Stimulated activated CD4-positive, alpha-beta T cell treated with anti-CD3 and anti-CD28 coated beads, Interleukin-4, amount 100 ng/mL, for 24 hours (primary cell): ENCODE data around the gene CHMP6.

Experiments used
- DNase-seq: peaks from one replicate; pipeline ENCODE4 v3.0.0-alpha.2; 2020

The CHMP6 gene

DNA sequence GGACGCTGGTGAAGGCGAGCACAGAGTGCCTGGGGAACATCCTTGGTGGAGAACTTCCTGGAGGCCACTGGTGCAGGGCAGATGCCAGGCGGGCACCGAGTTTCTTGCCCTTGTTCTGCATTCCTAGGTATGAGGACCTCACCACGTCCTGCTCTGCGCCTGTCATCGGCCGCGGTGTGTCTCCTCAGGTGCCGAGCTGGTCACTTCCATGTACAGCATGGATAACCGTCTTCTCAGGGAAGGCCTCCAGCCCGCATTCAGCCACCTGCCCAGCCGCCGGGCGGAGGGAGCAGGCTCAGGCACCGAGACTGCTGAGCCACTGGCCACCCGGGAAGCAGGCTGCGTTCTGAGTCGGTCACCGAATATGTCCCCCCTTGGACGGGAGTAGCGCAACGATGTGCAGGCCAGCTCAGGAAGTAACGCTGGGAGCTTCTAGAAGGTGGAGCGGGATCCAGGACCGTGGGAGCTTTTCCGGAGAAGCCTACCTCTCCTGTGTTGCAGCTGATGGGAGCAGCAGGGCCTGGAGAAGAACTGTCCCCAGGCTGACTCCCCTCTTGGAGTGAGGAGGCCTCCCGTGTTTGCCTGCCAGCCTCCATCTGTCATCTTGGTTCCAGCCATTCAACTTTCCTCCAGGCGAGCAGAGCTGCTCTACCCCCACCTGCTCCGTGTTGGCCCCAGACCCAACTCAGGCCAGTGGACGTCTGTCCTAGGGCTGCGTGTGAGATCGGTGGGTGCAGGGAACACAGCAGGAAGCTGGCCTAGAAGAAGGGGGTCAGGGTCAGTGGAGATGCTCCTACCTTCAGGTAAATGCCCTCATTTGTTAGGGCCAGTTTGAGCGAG is 41.2 kb downstream of the CHMP6 start:
- DNase-seq = no peak

DNA sequence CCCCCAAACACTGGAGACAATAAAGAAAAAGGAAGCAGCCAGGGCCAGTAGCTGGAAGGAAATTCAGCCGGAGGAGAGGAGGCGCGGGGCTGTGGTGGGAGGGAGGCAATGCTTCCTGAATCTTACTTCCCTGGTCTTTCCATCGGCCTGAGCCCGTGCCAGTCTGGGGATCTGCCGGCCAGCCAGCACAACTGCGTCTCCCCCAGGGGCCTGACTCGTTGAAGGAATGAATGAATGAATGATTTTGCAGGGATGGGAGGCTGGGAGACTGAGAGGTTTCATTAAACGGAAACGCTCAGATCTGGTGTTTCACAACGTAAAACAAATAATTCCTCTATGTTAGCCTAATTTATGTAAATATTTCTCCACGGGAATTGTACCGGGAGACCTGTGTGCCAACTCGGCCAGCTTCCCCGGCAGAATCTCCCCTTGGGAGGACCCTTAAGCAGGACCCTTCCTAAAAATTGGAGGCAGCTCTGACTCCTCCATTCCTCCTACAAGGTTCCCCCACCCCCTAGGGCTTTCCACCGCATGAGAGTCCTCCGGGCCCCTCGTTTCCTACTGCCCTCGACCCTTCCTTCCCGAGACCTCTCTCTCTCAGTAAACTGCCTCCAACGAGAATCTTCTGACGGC is 42.0 kb downstream of the CHMP6 start:
- no peak for DNase-seq

DNA sequence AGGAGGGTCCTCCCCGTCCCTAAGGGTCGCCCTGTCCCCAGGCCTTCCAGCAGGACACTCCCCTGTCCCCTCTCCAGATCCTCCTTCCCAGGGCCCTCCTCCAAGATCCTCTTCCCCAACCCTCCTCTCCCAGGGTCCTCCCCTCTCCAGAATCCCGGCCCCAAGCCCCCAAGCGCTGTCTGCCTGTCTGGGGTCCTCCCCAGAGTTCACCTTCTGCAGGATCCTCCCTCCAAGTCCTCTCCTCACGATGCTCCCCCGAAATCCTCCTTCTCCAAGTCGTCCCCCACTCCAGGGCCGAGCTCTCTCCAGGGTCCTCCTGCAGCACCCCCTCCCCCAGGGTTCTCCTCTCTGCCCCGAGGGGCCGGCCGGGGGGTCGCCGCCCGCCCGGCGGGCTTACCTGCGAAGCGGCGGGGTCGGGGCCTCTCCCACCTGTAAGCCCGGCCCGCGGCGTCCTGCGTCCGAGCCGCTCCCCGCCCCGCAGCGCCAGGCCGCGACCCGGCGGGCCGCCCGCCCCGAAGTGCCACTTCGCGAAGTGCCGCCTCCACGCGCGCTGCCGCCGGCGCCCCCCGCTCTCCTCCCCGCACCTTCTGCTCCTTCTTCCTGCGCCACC is 42.6 kb downstream of the CHMP6 start:
- no peak for DNase-seq

DNA sequence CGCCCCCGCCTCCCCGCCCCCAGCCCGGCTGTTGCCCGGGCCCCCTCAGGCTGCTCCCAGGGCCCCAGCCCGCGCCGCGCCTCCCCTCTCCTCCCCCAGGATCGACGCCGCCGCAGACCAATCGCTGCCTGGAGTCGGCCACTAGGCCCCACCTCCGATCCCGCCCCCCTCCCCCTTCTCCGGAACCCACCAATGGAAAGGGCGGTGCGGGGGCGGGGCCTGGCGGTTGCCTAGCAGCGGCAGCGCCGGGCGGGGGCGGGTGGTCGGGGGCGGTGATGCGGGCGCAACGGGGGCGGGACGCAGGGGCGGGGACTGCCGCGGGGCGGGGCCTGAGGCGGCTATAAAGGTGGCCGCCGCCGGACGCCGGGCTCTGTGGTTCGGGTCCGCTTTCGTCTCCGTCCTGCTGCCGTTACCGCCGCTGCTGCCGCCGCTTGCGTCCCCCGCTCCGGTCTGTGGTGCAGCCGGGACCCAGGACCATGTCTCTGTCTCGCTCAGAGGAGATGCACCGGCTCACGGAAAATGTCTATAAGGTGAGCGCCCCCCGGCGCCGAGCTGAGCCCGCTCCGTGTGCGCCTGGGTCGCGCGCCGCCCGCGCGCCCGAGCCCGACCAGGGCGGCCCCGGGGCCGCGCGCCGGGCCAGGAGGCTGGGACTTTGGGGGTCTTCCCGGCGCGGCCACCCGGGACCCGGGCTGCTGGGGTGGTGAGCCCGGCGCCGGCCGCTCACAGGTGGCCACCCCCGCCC is 43.3 kb downstream of the CHMP6 start, which contains the start of gene BAIAP2:
BAIAP2 (plus strand) TSS at position 373 of the 742 bp plus-strand sequence; CDS start at position 477, 104 bp downstream.
- DNase-seq = peak; percentile 97

DNA sequence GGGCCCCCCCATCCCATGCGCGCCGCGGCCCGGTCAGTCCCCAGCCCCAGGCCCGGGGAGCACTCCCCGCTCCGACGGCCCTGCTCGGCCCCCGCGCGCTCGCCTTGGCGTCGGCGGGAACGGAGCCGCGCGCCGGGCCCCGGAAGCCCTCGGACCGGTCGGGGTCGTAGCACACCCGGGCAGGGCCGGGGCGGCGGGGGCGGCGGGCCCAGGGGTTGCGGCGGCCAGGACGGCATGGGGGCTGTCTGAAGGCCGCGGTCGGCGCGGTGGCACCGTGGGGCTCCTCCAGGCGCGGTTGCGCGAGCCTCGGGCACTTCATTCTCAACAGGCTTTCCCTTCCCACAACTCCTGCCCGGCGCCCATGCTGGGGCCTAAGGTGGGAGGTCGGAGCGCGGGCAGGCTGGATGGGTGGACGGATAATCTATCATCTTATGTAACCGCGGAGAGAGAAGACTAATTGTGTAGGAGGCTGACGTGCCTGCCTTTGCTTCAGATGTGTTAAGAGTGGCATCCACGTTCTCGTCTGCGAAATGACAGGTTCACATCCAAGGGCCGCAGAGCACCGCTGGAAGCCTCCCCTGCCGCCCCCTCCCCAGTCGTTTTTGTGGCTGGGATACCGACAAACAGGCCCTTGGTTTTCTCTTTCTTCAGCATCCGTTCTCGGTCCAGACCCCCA is 44.0 kb downstream of the CHMP6 start:
- DNase-seq = no peak

DNA sequence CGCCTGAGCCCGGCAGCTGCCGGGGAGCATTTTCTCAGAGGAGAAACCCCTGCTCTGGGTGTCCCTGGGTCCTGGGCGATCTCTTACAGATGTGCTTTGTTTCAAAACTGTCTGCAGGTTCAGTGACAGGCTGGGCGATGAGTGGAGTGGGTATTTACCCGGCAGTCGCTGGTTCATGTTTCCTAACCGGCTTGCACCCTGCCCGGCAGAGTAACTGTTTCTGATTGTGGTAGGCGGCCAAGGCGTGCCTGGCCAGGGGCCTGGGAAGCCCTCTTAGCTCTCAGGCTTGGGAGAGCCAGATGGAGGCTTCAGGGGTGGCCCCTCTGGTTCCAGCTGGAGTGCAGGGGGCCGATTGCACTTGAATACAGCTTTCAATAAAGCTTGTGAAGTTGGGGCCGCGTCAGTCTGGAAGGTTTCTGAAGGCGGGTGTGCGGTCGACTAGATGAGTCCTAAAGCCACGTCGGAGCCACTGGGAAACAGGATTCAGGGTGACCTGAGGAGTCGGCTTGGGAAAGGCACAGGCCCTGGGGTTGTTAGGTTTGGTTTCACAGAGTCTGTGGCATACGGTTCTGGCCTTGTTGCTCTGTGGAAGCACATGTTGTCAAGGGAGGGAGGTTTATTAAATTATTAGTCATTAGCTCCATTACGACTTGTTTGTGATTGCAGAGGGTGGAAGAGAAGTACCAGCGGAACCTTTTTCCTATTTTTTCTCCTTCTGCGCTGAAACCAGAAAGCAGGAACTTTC is 44.7 kb downstream of the CHMP6 start:
- no peak for DNase-seq

DNA sequence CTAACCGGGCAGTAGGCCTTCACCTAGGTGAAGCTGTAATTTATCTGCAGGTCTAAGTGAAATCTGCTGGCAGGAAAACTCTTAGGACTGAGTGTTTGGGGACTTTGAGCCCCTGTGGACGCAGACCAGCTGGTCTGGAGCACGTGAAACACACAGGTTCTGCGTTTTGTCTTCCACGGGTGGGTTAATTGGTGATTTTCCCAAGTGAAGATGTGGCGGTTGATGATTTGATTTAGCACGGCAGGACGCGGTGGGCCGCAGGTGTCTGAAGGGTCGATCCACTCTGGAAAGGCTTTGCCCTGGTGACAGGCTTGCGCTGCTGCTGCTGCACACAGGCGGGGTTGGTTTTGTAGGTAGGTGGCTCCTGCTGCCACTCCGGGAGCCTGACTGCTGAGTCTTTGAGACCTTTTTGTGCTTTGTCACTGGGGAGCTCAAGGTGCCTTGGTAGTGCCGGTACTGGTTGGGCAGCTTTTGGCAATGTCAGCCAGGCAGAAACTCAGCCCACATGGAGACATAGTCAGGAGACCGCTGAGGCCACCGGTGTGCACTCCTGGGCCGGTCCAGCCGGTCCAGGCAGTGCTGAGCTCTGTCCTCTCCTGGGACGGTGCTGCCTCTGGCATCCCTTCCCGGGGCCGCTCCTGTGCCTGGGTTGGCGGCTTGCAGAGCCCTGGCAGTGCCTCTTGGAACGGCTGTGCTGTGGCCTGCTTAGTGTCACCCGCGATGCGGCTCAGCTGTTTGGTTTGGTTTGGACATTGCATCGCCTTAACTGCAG is 45.6 kb downstream of the CHMP6 start:
- DNase-seq = no peak

DNA sequence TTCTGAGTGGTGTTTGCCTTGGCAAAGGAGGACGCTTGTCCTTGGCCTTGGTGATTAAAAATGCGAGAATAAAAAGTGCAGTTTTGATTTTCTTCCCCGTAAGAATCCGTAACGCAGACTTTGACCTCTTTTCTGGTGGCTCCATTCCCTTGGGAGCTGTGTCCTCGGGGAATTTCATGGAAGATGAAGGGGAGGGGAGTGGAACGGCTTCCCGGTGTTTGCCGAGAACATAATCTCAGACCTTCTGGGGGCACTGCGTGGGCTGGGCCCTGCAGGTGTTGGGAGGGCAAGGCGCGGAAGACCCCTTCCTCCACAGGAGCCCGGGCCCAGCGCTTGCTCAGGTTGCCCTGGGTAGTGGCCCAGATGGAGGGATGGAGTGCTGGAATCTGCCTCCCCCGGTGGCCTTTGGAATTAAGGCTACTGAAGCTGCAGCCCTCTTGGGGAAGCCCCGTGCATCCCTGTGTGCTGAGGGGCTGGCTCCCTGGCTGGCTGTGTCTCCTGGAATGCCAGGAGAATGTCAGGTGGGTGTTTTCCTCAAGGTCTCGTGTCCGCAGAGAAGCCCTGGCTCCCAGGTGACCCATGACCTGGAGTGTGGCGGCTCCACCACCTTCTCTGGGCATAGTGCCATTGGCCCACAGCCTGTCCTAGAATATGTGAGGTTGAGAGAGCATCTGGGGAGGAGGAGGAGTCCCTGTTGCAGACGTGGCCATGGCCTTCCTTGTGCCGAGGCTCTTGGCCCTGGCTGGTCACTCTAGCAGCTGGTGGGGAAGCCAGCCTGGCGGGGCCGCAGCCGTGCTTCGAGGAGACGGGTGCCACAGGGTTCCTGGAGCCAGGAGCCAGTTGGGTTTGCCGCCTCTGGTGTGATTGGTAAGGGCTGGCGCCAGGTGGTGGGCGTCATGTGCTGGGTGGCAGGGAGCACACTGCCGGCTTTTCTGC is 46.4 kb downstream of the CHMP6 start:
- DNase-seq = no peak

DNA sequence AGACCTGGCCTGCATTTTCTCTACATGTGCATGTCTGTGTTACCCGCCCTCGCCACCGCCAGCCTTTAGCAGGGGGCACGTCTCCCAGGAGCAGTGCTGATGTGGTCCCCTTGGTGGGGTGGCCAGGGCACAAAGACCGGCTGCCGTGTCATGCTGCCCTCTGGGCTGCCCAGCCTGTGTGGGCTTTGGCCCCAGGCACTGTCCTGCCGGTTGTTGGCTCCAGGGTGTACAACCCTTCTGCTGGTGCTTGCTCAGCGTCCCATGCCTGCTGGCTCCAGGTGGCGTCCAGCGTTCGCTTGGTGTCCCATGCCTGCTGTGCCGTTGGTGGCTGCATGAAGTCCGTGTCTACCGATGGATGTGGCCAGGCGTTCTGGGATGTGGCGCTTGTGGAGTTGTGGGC is 47.5 kb downstream of the CHMP6 start:
- DNase-seq = no peak

DNA sequence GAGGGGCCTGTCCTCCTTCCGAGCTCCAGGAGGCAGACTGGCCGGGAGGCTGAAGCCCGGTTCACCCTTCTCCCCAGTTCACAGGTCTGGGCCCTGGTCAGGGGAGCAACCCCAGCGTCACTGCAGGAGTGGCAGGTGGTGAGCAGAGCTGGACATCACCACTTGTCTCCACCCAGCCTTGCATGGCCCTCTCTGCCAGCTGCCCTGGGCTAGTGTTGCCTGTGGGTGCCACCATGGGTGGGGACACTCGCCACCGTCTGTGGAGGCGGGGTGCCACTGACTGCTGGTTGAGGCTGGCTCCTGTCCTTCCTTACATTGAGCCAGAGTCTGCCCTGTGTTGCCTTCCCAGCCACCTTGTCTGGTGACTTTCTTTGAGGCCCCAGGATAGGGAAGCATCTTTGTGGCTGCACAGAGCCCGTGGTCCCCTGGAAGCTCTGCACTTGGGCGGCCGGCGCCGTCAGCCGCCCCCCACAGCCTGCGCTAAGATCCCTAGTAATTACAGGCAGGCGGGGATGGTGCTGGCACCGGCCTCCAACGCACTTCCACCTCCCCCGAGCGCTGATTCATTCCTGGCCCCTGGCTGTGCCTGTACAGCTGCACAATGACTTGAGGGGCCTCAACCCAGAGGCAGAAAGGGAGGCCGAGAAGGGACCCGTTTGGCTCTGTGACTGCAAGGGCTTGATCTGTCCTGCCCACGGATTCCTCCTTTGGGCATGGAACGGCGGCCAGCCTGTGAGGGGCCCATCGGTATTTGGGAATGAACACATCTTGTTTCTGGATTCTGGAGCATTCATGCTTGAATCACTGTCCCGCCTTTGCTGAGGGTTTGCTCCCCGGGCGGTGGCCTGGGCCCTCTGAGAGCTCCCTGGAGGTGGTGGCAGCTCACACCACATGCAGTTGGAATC is 48.5 kb downstream of the CHMP6 start:
- no peak for DNase-seq

DNA sequence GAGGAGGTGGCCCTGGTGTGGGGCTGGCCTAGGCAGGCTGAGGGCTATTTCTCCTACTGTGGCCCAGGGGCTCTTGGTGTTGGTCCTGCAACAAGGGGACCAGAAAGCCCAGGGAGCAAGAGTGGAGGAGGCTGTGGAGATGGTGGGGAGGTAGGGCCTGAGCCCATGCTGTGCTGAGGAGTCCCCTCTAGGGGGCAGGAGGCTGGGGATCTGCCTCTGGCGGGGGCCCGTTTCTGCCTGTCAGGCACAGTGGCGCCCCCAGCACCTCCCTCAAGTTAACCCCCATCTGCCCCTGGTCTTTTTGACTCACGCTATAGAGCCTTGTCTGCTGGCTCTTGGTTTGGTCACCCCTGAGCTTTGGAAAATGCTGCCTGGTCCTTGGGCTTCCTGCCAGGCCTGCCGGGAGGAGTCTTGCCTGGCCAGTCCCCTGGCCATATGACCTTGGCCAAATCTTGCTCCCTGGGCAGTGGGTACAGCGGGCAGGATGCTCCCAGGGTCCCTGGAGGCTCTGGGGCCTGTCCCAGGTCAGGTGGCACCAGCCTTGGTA is 49.2 kb downstream of the CHMP6 start:
- no peak for DNase-seq

DNA sequence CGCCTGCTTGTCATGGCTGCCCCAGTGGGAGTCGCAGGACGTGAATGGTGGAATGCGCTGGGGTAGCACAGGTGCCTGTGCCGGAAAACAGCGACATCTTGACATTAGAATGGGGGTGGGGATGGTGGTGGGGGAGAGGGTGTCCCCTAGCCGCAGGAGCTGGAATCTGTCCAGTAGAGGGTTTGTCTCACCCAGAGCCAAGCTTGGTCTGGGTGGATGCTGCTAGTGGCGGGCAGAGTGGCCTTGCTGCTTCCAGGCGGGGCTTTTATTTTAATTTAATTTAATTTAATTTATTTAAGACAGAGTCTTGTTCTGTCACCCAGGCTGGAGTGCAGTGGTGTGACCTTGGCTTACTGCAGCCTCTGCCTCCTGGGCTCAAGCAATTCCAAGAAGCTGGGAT is 51.0 kb downstream of the CHMP6 start:
- no peak for DNase-seq

DNA sequence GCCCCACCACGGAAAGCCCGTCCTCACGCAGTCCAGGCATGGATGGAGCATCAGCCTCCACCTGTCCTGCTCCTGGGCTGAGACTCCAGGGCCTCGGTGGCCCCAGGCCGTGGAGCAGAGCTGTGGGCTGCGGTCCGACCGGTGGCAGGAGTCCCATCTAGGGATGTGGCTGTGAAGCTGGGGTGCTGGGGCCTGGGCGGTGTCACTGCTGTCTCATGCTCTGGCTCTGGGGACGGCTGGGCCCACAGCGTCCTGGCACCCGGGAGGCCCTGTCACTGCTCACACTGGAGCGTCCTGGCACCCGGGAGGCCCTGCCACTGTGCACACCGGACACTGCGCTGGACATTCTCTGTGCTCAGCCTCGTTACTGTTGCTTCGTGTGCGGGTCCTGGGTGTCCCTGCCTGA is 51.7 kb downstream of the CHMP6 start:
- no peak for DNase-seq

DNA sequence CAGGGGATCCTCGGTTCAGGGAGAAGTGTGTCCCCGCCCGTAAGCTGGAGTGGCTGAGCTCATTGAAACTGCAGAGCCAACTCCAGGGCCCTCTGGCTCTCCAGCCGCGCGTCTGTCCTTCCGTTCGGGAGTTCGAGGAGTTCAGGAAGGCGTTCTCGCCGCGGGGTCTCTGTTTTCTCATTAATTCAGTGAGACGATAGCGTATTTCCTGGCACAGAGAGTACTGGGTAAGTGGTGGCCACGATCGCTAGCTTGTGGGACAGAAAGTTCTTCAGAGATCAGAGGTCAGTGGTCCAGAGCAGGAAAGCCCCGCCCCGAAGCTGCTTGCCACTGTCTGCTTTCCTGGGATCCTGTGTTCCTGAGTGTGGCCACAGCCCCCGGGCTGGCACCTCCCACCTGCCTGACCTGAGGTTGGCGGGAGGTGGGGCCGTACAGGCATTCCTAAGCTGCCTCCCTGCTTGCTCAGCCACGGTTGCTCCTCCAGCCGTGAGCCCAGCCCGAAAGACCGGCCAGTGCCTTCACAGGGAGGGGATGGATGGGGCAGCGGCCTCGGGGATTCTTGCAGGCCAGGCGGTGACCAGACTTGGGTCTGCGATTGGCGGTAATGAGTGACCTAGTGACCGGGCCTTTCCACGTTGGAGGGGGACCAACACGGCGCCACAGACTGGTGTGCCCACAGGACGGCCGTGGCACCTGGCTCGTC is 52.2 kb downstream of the CHMP6 start:
- DNase-seq = no peak

DNA sequence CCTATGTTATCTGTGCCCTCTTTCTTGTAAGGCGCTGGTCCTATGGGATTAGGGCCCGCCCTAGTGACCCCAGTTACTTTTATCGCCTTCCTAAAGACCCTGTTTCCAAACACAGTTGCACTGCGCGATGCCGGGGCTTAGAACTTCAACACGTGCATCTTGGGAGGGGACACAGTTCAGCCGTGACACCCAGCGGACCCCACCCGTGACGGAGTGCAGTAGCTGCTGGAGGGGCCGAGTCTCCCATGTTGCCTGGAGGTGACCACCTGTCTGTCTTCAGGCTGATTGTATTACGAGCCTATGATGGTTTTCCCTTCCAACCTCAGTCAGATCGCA is 52.8 kb downstream of the CHMP6 start:
- no peak for DNase-seq

DNA sequence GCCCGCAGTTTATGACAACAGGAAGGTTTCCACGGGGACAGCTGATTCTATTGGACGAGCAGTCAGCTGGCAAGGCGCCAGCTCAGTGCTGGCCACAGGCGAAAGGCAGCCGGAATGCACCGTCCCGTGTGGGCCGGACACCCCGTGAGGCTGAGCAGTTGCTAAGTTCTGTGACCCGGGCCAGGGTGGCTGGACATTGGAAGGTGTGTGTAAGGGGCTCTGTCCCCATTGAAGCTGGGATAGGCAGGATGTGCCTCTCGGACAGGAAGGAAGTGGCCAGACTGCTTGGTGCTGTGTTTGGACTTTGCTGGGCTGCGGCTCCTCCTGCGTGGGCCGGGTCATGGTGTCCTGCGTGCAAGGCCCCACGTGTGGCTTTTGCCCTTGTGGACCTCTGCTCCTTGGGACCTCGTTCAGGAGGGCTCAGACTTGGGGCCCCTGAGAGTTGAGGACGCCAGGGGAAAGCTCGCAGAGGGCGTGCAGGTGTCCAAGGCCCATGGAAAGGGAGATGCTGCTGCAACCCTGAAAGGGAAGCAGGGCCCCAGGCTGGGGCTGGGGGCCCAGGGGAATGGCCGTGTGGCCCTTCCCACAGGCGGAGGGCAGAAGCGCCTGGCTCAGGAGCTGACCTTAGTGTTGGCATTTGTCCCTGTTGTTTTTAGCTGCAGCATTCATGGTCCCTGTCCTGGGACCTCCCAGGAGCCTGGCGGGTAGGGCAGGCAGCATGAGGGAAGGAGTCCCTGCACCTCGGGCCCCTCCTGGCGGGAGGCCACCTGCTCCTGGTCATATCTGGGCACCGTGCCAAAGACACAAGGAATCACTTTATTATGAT is 53.3 kb downstream of the CHMP6 start:
- no peak for DNase-seq

DNA sequence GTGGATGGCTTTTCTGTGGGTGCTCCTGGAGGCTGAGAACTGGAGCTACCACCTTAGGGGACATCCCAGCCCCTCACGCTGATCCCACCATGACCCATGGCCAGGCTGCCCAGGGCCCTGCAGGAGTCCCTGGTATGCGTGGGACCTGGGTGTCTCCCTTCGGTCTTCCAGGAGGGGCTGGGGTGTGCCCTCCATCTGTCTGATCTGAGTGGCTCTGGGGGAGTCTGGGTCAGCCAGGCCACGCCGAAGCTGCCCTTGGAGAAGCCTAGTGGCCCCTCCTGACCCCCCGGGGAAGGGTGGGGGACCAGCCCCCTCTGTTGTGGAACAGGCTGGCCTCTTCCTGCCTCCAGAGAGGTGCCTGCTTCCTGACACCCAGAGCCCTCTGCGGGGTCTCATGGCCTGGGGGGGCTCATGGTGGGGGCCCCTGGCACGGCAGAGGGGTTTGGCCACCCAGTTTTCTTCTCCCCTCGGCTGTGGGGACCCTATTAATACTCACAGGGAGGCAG is 54.0 kb downstream of the CHMP6 start:
- DNase-seq = no peak
